Keratinocyte (primary cell): ENCODE measurements around the gene PIGS.

Experiments
- EZH2 ChIP-seq: IDR thresholded peaks from one replicate; pipeline ENCODE4 v1.6.1; 2012; ENCODE audit warnings: inconsistent platforms, mild to moderate bottlenecking, low read length, moderate library complexity
- TF ChIP-seq, protein P1 (sequence below), 3 experiments: IDR thresholded peaks in 1 of 3; conservative IDR thresholded peaks in 1 of 3; optimal IDR thresholded peaks in 1 of 3; 2 replicates in 2 of 3; 3 replicates in 1 of 3; pipeline versions ENCODE3 to v1.5.1; 2011; ENCODE audit warnings: low read length in 3 of 3, mild to moderate bottlenecking in 3 of 3, moderate library complexity in 2 of 3, control low read depth in 1 of 3, inconsistent platforms in 1 of 3; ENCODE audit not compliant: insufficient read depth in 2 of 3; ENCODE audit errors: extremely low read depth in 1 of 3

DNA sequence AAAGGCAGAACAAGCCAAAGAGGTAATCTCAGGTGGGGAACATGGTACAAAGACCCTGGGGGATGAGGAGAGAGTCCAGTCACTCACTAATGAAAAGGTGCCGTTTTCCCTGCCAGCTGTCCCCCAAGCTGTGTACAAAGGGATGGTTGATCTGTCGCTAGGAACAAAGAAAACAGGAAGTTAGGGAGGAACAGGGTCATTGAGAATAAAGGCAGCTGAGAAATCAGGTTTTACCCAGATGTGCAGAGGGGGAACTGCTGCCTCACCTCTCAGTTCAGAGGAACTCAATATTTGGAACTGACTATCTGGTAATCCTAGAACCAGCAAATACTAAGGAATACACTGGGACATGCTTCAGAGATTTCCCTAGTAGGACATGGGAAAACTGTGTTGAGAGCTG is 41.2 kb upstream of the PIGS start:
- TF ChIP-seq, protein P1, sequence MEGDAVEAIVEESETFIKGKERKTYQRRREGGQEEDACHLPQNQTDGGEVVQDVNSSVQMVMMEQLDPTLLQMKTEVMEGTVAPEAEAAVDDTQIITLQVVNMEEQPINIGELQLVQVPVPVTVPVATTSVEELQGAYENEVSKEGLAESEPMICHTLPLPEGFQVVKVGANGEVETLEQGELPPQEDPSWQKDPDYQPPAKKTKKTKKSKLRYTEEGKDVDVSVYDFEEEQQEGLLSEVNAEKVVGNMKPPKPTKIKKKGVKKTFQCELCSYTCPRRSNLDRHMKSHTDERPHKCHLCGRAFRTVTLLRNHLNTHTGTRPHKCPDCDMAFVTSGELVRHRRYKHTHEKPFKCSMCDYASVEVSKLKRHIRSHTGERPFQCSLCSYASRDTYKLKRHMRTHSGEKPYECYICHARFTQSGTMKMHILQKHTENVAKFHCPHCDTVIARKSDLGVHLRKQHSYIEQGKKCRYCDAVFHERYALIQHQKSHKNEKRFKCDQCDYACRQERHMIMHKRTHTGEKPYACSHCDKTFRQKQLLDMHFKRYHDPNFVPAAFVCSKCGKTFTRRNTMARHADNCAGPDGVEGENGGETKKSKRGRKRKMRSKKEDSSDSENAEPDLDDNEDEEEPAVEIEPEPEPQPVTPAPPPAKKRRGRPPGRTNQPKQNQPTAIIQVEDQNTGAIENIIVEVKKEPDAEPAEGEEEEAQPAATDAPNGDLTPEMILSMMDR (optimal IDR thresholded peaks at IDR 0.05 in 1 of 3, IDR thresholded peaks at IDR 0.05 in 1 of 3, conservative IDR thresholded peaks at IDR 0.05 in 1 of 3; ENCODE audit: extremely low read depth in 1 of 3, insufficient read depth in 2 of 3, low read length in 3 of 3), result no peak
- no peak for TF ChIP-seq EZH2
